PC-3 (cell line): ENCODE data around the gene NANS.

Experiments used
- CTCF ChIP-seq: fragments of 300-600 bp; sonication (generic); conservative IDR thresholded peaks from 2 replicates; pipeline ENCODE4 v1.5.1; 2017; ENCODE audit warnings: antibody characterized with exemption, low read depth, mild to moderate bottlenecking, low read length
- EZH2 ChIP-seq: fragments of 300-600 bp; sonication (generic); IDR thresholded peaks from one replicate; pipeline ENCODE4 v1.6.1; 2017; ENCODE audit warnings: antibody characterized with exemption, mild to moderate bottlenecking, low read length; ENCODE audit not compliant: unreplicated experiment
- EZH2phosphoT487 ChIP-seq: fragments of 300-600 bp; sonication (generic); IDR thresholded peaks from 2 replicates; pipeline ENCODE4 v1.6.1; 2018; ENCODE audit warnings: mild to moderate bottlenecking, antibody characterized with exemption, low read length, borderline replicate concordance

- TF ChIP-seq CTCF (no peak), EZH2 (no peak), EZH2phosphoT487 (no peak)
Observed at GRCh38 chr9:98086461-98086860, 29.9 kb downstream of the NANS start.
